Glomerular visceral epithelial cell (primary cell): ENCODE results near the gene MINDY4B.

ENCODE experiments used
- DNase-seq: peaks from one replicate; pipeline ENCODE4 v3.0.0-alpha.2; 2016; ENCODE audit errors: extremely low spot score

MINDY4B gene

DNA sequence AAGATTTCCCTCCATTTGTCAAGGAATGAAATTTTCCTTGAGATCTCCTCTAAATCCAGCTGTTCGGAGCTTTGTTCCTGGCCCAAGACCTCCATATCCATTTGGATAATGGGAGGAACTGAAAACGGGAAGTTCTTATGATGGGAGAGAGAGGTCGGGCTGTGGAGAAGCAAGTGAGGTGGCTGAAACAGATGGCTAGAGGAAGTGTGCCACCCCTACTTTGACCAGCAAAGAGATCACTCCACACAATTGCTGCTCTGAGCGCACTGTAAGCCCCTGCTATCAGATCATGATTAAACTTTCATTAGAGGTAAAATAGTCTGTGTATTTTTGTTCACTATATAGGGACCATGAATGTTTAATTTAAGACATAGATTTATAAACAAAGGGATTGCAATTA, at the start of gene MINDY4B:
Gene MINDY4B (minus strand): TSS at position 101 of the 400 bp plus-strand sequence. CDS start 0 bp downstream, at position 101.
- DNase-seq: no peak

DNA sequence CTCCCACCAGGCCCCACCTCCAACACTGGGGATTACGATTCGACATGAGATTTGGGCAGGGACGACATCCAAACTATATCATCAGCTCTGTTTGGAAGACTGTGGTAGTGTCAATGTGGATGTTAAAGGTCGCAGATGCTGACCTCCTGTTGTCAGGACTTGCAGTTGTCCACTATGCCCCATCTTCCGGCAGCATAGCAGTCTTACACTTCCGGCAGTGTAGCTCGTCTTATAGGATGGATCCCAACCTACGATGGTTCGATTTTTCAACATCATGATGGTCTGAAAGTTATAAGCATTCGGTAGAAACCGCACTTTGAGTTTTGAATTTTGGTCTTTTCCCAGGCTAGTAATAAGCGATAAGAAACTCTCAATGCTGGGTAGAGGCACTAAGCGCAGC, 46.7 kb upstream of the MINDY4B start:
- DNase-seq: no peak

DNA sequence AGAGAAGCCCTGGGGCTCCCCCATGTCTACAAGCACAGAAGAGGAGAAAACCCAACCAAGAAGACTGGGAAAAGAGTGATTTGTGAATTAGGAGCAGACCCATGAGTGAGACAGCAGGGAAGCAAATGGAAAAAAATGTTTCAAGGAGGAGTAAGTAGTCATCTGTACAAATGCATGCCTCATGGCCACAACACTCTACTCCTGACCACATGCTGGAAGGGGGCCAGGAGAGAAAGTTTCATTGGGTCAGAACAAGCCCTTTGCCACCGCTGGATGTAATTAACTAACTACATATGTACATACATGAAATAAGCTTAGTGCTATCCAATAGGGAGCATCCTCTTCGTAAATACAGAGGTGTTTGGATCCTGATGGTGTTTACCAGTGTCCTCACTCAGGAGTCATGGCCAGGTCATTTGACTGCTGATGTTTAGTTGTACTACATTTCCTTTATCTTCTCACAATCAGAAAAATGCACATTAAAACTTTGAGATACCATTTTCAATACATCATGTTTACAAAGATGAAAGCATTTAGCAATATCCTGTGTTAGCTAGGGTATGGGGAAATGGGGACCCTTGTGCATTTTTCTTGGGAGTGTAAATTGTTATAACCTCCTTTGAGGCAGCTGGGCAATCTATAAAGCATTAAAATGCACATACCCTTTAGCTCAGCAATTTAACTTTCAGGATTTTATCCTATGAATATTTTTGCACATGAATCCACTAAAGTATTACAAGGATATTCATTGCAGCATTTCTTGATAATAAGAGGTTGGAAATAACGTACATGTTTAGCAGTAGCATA, 40.2 kb upstream of the MINDY4B start:
- DNase-seq: peak; percentile 61

DNA sequence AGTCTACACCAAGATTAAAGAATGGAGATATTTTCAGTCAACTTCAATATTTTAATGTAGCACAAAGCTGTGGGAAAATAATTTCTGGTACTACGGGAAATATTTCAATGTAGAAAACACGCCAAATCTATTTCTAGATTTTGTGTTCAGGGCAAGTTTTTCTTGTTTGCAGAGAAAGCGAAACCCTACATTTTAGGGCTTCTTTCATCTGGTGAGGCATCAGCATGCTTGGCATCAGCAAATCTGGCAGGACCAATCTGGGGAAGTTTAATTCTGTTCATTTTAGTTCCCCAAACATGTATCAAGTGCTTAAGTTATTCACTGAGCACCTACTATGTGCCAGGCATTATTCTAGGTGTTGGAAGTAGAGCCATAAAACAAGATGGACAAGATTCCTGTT, 37.0 kb upstream of the MINDY4B start:
- no peak for DNase-seq

DNA sequence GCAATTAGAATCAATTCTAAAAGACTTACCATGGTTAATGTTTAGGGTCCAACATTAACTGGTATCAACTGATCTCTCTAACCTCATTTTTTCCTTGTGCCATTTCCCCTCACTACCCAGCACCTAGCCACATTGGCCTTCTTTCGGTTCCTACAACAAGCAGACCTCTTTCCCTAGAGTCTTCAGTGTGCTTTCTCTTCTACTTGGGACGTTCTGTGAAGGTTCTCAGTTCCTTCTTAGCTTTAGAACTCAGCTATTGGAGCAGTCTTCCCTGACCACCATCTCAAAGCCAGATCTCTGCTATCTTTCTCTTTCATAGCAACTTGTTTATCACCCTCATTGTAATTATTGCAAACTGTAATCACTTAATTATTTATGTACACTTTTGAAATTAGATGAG, 31.5 kb upstream of the MINDY4B start:
- no peak for DNase-seq

DNA sequence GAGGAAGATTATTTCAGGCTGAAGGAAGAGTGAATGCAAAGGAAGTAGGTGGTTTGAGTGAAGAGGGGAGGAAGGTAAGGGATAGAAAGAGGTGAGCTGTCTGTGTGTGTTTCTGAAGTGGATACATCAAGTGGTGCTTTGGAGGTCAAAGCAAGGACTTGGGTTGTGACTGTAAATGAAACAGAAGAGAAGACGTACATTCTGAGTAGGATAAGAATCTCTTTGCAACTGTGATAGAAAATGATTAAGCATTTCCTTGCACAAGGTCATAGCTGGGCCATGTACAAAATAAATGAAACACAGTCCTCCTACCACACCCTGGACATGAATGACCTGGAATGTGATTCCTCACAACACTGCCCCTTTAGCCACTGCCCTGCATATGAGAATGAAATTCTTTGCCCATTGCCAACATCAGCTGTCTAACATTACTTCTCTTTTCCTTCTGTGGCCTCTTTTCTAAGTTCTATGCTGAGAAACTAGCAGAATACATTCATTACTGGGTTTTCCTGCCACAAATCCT, 28.3 kb upstream of the MINDY4B start:
- no peak for DNase-seq

DNA sequence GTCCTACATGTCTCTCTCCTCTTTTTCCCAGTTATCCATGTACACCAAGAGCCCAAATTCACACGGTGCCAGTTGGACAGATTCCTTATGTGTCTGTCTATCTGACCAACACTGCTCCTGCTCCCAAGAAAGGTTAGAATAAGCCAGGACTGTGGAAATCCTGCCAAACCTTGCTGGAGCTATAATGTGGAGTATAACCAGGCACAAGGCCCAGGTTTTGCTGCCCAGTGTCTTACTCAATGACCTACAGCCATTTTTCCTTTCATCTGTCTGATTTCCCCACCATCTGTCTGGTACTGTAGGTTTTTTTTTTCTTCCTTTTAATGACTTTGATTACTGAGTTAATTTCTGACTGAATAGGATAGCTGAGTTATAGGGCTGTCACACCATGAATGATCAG, 26.5 kb upstream of the MINDY4B start:
- no peak for DNase-seq

DNA sequence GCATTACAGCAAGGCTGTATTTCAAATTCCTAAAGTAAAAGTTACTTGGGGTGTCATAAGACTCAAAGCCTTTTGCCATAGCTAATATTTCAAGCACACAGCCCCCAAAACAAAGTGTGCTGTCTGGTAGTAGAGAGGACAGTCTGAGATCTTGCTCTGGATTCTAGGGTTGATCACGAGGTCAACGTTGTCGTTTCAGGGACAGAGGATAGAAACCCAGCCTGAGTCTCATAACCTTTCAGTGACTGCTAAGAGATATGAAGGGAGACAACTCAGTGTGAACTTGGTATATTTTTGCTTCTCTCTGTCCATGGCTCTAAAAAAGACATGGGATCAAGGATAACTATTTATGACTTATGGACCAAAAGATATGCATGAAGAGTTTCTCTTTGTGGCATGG, 25.6 kb upstream of the MINDY4B start:
- no peak for DNase-seq

DNA sequence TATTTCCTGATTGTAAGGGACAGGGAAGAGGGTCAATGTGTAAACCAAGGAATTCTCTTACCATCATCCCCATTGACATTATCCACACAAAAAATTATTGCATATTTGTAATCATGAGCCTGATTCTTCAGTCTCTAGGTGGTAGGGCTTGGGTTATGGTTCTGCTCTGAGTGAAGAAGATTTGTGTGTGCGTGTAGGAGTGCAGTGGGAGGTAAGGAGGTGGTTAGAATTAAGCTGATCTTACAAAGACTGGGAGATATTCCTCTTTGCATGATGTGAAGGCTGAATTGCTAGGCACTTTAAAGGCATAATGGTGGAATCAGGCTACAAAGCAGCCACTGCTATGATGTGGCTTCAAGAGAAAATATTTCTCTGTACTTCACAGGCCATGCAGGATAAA, 23.0 kb upstream of the MINDY4B start:
- DNase-seq: no peak

DNA sequence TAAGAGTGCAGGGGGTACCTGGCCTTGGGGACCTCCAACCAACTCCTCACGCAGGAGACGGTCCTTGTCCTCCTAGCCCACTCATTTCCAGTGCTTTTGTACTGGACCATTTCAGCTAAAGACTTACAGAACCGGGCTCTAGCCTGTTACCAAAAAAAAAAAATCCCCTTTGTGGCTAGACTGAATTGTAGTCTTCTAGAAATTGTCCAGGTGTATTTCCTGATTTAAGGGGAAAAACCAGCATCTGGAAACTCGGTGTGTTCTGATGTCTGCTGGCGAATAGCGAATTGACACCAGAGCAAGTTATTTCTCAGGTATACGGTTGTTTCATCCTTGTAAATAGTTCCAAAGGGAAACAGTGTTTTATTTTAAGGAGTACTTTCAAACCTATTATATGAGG, 21.1 kb upstream of the MINDY4B start:
- DNase-seq: no peak

DNA sequence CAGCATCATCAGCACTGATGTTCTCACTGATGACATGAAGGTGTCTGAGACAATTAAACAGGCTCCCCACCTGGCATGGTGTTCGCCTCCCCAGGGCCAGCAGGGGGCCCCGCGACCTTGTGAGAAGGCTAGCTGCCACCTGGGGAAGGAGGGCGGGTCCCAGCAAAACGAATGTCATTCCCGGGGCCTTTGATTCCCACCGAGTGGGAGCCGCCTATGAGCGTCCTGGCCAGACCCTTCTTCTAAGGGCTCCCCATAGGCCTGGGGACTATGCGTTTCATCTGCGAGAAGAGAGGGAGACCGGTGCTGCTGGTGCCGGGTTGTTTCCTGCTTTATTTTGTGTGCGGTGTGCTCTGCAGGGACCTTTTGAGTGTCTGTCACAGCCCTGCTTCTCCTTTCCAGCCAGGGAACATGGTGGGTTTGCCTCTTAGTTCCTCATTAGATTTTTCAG, 20.5 kb upstream of the MINDY4B start:
- peak; percentile 58 for DNase-seq

DNA sequence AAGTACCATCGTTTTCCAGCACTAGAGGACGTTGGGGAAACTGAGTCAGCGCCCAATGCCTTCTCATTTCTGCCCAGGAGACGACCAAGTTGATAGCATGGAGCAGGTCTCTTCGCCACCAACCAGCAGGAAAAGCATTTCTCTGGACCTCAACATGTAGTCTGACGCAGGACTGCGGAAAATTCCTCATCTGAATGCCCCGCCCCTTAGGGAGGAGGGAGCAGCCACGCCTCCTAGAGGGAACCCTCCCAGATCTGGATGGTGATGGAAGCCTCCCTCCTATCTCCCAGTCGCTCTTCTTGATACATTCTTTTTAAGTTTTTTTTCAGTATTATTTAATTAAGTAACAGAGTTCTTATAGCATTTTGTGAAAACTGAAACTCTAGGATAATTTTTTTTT, 17.4 kb upstream of the MINDY4B start:
- DNase-seq: no peak

DNA sequence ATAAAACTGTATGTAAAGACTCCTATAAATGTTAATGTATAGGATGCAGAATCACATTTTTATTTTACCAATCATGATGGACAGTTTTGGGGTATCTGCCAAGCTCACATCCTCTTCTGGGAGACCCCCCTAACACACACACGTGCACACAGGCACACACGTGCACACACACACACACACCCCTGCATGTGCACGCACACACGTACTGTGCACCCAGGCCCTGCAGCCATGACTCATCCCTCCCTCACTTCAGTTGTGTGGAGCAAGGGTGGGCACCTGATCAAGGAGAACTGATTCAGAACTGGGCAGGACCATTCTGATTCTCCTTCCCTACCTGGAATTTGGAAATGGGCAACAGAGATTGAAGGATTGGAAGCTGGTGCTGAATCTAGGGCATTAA, 16.0 kb upstream of the MINDY4B start:
- no peak for DNase-seq

DNA sequence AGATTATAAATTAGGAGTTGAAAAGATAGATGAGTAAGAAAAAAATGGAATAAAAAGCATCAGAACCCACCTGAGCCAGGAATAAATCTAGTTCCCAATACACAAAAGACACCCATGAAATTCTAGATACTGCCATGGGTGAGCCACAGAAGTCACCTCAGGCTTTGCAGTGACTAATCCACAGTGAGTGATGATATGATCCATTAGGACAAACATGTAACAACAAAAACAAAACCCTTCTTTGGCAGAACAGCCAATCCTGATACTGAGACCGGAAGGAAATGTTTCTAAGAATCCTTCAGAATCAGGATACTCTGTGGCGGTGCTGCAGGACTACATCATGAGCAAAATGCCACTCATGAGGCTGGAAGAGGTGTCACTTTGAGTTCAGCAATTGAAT, 15.0 kb upstream of the MINDY4B start:
- no peak for DNase-seq

DNA sequence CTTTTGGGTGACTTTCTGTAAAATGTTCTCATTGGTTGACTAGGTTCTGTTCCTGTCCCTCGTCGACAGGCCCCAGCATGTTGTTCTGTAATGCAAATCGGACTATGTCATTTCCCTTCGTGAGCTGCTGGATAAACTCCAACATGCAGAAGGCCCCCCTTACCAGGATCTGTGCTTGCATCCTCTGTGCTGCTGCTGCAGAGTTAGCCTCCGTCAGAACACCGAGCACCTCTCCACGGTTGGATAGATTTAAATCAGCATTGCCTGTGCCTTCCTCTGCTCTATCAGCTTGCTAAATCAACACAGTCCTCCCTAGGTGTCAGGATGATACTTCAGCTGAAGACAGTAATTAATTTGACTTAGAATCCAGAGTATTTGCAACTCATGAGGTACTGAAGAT, 12.7 kb upstream of the MINDY4B start:
- DNase-seq: no peak

DNA sequence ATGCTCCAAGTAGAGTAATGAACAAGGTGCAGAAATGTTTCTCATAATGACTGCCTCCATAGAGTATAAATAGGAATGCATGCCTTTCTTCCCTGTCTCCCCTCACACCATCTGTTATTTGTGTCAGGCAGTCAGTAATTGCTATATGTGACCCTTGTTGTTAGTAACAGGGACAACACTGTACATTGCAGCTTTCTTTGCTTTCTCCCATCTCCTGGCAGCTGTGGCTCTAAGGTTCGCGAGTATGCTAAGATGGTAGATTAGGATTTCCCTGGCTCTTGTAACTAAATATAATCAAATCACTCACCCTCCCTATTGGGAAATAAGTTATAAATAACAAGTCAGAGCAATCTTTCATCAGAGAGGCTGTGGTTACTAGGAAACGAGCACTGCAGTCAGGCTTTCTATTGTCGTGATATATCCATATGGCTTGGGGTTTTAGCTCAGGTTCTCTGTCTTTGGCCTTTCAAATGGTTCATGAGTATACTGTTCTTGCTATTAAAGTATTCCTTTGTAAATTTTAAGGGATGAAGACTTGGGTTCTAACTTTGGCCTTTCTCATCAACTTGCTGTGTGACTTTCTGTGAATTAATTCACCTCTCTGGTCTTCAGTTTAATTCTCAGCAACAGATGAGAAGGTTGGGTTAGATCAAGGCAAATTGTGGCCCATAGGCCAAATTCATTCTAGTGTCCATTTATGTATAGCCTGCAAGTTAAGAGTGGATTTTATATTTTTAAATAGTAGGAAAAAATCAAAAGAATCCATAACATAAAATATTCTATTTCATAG, 8.1 kb upstream of the MINDY4B start:
- DNase-seq: no peak

DNA sequence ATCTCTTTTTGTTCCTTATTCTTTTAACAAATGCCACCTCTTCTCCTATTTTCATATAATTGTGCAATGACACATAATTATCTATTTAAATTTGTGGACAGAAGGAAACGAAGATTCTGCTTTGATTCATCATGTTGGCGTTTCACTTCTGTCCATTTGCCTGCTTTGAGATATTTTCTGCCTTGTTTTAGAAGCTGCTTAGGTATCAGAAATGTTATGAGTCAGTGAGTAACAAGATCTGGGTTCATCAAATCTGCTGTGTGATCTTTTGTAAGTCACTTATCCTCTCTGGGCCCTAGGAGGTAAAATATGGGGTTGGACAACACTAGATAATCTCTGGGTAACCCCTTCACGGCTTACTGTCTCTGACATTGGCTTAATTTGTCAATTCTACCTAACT, 7.3 kb upstream of the MINDY4B start:
- no peak for DNase-seq

DNA sequence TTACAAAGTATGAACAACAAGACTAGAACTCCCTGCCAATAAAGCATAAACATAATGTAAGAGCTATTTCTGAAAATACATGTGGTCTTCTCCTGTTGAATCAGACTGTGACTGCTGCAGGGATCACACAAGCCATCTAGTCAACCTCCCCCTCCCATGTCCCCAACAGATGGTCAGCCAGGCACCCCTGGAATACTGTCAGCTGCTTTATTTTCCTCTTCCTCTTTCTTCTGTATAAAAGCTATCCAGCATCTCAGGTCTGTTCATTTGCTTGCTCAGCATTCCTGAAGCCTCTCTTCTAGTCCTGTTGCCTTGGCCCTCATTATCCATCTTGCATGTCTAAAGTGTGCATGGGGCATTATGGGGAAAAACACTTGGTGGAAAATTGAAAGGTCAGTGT, 6.5 kb upstream of the MINDY4B start:
- DNase-seq: no peak

DNA sequence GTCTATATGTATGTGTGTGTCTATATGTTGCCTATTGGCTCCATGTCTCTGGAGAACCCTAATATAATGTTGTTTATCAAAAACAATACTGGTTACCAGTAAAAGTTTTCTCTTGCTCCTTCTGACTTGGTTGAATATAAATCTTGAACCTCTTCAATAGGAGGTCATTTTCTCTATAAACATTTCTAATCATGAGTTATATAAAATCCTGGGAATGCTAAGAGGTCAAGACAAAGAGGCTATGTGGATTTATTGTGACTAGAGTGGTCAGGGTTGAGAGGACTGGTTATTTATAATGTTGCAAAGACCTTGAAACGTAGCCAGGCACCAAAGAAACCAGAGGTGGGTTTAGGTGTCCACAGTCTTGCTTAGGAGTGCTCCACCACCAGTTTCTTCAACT, 1.2 kb upstream of the MINDY4B start:
- DNase-seq: no peak

DNA sequence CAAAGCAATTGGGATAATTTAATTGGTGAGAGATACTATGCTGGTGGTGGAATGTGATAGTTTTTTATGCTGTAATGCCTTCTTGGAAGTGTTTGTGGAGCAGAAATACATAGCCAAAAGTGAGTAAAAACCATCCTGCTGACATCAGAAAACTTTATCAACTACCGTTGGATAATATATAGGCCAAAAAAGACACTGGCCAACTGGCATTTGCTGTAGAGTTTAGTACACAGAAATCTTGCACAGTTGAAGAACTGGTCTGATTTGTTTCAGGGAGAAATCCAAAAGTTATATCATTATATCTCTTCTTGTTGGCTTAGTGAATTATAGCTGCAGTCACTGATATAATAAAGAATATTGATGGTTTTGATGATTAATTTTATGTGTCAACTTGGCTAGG, 507 bp upstream of the MINDY4B start:
- DNase-seq: no peak

DNA sequence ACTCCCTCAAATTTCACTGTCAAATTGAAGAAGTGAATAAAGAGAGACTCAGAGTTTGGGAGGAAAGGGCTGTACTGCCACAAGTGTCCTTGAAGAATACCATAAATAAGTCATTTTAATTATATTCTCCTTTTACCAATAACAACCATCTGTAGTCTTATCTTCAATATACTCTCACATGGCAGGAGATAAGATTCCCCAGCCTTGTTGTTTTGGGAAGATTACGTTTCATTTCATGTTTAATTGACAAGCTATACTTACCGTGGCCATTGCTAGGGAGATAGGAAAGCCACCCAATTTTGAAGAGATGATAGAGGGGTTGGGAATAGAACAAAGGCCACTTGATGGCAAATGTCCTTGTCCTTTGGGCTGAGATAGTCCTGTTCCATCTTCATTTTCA, 2.3 kb downstream of the MINDY4B start:
- DNase-seq: no peak

DNA sequence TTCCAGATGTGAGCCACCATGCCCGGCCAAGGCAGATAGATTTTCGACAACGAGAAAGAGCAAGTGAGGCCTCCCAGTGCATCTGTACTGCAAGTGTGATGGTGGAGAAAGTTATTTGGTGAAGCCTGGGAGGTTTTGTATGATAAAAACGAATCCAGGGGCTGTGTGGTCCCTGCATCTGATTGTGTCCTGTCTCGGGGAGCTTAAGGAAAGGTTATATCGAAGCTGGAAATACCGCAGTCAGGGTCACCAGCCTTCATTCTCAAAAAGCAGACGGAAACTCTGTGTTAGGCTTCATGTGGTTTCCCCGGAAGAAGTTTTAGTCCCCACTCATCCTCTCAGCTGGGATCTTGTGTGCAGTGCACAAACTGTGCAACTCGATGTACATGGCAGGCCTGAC, 3.4 kb downstream of the MINDY4B start:
- DNase-seq: no peak

DNA sequence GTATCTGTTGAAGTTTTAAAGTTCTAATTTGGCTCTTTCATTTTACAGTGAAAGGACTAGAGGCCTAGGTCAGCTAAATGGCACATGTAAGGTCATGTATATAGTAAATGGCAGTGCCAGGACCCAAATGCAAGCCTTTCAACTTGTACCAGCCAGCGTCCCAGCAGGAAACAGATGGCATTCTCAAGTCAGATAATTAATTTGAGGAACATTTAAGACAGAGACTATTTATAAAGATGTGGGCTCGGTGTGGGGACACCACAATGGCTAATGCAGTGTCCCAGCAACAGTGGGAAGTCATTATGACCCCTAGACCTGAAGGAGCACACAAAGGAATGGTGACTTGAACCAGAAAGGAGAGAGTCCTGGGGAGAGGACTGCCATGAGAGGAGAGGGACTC, 6.1 kb downstream of the MINDY4B start:
- no peak for DNase-seq
